Osteocyte (in vitro differentiated cells): Measurements from ENCODE around the gene ATXN7L3. TPM values are rescaled to one million over a fixed set of nuclear protein-coding genes. Genes with fewer than 3 reads are reported as not detected.

Experiments
- DNase-seq: peaks from one replicate; pipeline ENCODE4 v3.0.0; 2021; ENCODE audit warnings: mixed read lengths; ENCODE audit not compliant: unreplicated experiment; ENCODE audit errors: extremely low spot score
- H3K27ac Mint-ChIP-seq: one replicate; pipeline ENCODE4 v1.8.0; 2021; ENCODE audit warnings: mild to moderate bottlenecking, mixed read lengths; ENCODE audit not compliant: unreplicated experiment
- H3K27me3 Mint-ChIP-seq: one replicate; pipeline ENCODE4 v1.8.0; 2021; ENCODE audit warnings: mixed read lengths; ENCODE audit not compliant: unreplicated experiment
- H3K36me3 Mint-ChIP-seq: one replicate; pipeline ENCODE4 v1.8.0; 2021; ENCODE audit warnings: mixed read lengths; ENCODE audit not compliant: unreplicated experiment
- H3K4me1 Mint-ChIP-seq: one replicate; pipeline ENCODE4 v1.8.0; 2021; ENCODE audit warnings: mixed read lengths; ENCODE audit not compliant: unreplicated experiment
- H3K4me3 Mint-ChIP-seq: one replicate; pipeline ENCODE4 v1.8.0; 2021; ENCODE audit warnings: mild to moderate bottlenecking, moderate library complexity, mixed read lengths; ENCODE audit not compliant: unreplicated experiment
- H3K9me3 Mint-ChIP-seq: one replicate; pipeline ENCODE4 v1.8.0; 2021; ENCODE audit warnings: mixed read lengths; ENCODE audit not compliant: unreplicated experiment
- total RNA-seq: library from RNA; stranded (reverse); gene quantifications from 2 replicates; pipeline ENCODE4 v1.2.1, GENCODE V29; 2021
- TF ChIP-seq, protein P1 (sequence below): fragments of 200-600 bp; sonication (generic); IDR thresholded peaks from 2 replicates; pipeline ENCODE4 v1.5.0; 2021; ENCODE audit warnings: antibody characterized with exemption, mild to moderate bottlenecking, moderate library complexity

Gene ATXN7L3
- total RNA-seq, 1 donor from 2014 or later = 89.0 TPM

DNA sequence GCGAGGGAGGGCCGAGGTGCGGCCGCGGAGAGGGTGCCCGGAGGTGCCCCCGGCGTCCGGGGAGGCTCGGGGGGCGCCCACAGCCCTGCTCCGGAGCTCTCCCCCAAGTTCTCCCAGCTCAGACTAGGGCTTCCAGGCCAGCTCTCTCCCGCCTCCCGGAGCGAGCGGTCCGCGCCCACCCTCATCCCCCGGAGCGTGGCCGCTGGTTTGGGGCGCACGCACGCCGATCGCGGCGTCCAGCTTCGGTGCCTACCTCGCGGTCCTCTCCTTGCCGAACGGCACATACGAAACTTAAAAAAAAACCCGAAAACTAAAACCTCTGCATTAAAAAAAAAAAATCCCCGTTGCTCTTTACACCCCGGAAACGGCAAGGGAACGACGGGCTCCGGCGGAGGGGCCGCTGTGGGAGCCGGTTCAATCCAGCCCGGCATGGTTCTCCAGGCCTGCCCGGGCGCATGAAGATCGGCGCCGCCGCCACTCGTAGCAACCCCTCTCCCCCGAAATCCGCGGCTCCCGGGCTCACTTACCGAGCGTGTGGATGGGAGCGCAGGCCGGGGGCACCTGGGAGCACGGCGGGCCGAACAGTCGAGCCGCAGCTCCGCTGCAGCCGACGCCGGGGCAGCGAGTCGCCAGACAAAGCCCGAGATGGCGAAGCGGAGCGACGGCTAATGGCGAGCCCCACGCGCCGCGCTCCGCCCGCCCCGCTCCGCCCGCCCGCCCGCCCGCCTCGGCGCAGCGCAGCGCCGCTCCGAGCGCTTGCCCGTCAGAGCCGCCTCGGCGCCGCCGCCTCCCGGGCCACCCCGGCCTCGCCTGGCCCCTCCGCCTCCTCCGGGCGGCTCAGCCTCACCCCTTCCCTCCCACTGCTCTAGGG lies 20.8 kb upstream of the ATXN7L3 start:
- Mint-ChIP-seq H3K27ac (peak overlapping the region; percentile 97), H3K4me1 (peaks cover 30% of the 10 kb centered on the region), H3K36me3 (peaks cover 8% of the 10 kb centered on the region), H3K9me3 (no peaks in the 10 kb centered on the region), H3K4me3 (peak overlapping the region; percentile 92), H3K27me3 (no peaks in the 10 kb centered on the region)
- TF ChIP-seq, protein P1, sequence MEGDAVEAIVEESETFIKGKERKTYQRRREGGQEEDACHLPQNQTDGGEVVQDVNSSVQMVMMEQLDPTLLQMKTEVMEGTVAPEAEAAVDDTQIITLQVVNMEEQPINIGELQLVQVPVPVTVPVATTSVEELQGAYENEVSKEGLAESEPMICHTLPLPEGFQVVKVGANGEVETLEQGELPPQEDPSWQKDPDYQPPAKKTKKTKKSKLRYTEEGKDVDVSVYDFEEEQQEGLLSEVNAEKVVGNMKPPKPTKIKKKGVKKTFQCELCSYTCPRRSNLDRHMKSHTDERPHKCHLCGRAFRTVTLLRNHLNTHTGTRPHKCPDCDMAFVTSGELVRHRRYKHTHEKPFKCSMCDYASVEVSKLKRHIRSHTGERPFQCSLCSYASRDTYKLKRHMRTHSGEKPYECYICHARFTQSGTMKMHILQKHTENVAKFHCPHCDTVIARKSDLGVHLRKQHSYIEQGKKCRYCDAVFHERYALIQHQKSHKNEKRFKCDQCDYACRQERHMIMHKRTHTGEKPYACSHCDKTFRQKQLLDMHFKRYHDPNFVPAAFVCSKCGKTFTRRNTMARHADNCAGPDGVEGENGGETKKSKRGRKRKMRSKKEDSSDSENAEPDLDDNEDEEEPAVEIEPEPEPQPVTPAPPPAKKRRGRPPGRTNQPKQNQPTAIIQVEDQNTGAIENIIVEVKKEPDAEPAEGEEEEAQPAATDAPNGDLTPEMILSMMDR = peak; percentile 6
- no peak for DNase-seq

DNA sequence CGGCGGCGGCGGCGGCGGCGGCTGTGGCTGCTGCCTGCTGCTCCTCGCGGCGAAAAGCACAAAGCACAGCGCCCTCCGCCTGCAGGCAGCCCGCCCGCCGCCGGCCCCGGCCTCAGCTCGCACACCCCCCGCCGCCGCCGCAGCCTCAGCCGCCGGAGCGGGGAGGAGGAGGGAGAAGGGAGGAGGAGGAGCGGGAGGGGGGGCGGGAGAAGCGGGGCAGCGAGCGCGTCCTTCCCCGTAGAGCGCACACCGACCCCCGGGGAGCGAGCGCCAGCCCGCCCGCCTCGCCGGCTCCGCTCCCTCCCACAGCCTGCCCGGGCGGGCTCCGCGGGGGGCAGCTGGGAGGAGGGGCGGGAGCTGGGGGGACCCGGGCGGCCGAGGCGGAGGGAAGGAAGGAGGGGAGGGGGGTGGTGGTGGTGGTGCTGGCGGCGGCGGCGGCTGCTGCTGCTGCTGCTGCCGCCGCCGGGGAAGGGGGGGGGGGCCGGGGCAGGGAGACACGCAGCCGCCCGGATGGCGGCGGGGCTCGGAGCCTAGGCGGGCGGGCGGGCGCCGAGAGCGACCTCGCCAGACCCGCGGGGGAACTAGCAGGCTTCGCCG lies 20.0 kb upstream of the ATXN7L3 start, which contains the start of gene UBTF:
TSS of gene UBTF (minus strand) at position 60 of the 597 bp plus-strand sequence. CDS start 1,446 bp downstream, outside the sequence.
- H3K4me3 Mint-ChIP-seq = peak within 1 kb of the TSS; percentile 92
- TF ChIP-seq, protein P1 = no peak
- no peaks in the 10 kb centered on the region for H3K27me3 Mint-ChIP-seq
- H3K27ac Mint-ChIP-seq = peak within 1 kb of the TSS; percentile 96
- peak; percentile 91 for DNase-seq
- H3K9me3 Mint-ChIP-seq = no peaks in the 10 kb centered on the region
- H3K4me1 Mint-ChIP-seq = peaks cover 30% of the 10 kb centered on the region
- peaks cover 13% of the 10 kb centered on the region for H3K36me3 Mint-ChIP-seq

DNA sequence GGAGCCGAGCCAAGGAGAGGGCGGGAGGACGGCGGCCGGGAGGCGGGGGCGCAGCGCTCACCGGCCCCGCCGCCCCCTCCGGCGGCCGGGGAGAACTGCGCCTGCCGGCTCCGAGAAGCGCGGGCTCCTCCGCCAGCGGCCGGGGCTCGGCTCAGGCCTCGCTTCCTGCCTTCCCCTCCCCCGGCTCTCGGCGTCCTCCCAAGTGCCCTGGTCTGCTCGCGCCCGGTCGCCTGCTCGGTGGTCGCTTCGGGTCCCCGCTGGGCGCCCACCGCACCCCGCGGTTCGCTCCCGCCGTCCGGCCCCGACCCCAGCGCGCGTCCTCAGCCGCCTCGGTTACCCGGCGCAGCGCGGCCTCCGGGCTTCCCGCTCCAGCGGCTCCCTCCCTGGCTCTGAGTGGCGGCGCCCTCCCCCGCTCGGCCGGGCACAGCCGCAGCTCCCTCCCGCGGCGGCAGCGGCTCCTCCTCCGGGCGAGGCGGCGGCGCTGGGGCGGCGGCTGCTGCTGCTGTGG lies 19.5 kb upstream of the ATXN7L3 start:
- H3K27ac Mint-ChIP-seq = no peak overlapping the region
- H3K9me3 Mint-ChIP-seq = no peaks in the 10 kb centered on the region
- TF ChIP-seq, protein P1 = peak; percentile 48
- DNase-seq = peak; percentile 89
- H3K4me3 Mint-ChIP-seq = no peak overlapping the region
- no peaks in the 10 kb centered on the region for H3K27me3 Mint-ChIP-seq
- H3K4me1 Mint-ChIP-seq = peaks cover 30% of the 10 kb centered on the region
- peaks cover 17% of the 10 kb centered on the region for H3K36me3 Mint-ChIP-seq

DNA sequence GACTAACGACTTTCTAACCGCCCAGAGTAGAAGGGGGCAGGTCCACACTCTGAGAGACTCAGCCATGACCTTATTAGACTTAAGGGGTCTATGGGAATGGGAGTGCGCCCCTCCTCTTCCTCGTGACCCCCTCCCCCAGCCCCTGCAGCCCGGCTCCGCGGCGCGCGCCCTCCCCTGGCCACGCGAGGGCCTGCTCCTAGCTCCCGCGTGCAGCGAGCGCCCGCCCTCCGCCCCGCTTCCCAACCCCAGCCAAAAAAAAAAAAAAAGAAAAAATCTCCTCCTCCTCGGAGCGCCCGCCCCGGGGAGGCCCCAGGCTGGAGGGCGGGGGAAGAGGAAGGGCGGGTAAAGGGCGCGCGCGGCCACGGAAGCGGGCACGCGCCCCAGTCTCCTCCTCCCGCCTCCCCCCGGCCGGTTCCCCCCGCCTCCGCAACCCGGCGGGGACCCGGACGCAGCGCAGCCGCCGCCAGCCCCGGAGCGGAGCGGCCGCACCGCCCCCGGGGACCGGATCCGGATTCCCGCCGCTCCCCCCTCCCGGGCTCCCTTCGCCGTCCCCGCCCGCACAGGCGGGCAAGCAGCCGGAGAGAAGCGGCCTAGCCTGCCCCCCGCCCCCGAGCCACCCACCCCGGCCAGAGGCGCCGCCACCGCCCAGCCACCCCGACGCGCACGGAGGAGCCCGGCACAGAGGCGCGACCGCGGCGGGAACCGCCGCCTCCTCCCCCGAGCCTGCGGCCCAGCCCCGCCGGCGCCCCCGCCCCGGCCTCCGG lies 18.8 kb upstream of the ATXN7L3 start:
- TF ChIP-seq, protein P1 = peak; percentile 70
- Mint-ChIP-seq H3K27ac (peak overlapping the region; percentile 55), H3K36me3 (peaks cover 23% of the 10 kb centered on the region), H3K27me3 (no peaks in the 10 kb centered on the region), H3K9me3 (no peaks in the 10 kb centered on the region), H3K4me3 (peak overlapping the region; percentile 68), H3K4me1 (peaks cover 30% of the 10 kb centered on the region)
- DNase-seq = peak; percentile 96
